Adrenal gland (tissue), 5 donors: ENCODE measurements around the gene BEST1.

Experiments
- CTCF ChIP-seq, 6 experiments: fragments of 450-650 bp in 4 of 6; fragments of 200-600 bp in 2 of 6; sonication (generic) in 1 of 6; IDR thresholded peaks; 1 replicate in 5 of 6; 2 replicates in 1 of 6; pipeline versions ENCODE4 v1.5.1 to v1.8.0; 2016 to 2021; ENCODE audit warnings: antibody characterized with exemption in 6 of 6, mild to moderate bottlenecking in 2 of 6, moderate library complexity in 1 of 6
- POLR2A ChIP-seq, 2 donors: fragments of 450-650 bp; IDR thresholded peaks; one replicate each; pipeline ENCODE4 v1.6.1; 2017; ENCODE audit warnings: antibody characterized with exemption in 2 of 2, mild to moderate bottlenecking in 2 of 2, moderate library complexity in 1 of 2
- donor health status: DM: no; HTN: no; CAD: no.

- TF ChIP-seq CTCF (IDR thresholded peaks at IDR 0.05) (no peak), POLR2A (IDR thresholded peaks at IDR 0.05) (no peak)
These were observed 58.0 kb downstream of the BEST1 start for GRCh38 chr11:62008193-62008592.
